IPS DF 19.7 (cell line): ENCODE data around the gene CD2.
"Not testable (repeated sequence)": the region's sequence is repeated elsewhere in the genome, so short reads cannot be mapped to it uniquely, and the experiment has no call there.

Experiments used
- DNase-seq: peaks from one replicate; pipeline ENCODE4 v3.0.0-alpha.2; 2013; ENCODE audit warnings: low read depth, low spot score

Gene CD2

DNA sequence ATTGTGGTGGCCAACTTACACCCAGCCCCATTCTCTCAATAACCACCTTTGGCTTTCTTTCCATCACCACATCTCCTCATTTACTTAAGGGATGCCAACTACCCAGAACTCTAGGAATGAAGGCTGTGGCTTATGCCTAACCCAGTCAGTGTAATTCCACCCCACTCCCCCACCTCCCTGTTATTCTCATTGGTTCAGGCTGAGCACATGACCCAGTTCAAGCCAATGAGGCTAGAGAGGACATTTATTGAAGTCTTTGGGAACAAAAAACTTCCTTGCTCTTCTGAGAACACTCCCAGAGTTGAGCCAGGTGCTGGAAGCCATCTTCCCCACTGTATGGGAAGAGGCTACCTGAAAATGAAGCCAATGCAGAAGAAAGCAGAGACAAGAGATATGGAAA lies 22.8 kb upstream of the CD2 start:
- no peak for DNase-seq

DNA sequence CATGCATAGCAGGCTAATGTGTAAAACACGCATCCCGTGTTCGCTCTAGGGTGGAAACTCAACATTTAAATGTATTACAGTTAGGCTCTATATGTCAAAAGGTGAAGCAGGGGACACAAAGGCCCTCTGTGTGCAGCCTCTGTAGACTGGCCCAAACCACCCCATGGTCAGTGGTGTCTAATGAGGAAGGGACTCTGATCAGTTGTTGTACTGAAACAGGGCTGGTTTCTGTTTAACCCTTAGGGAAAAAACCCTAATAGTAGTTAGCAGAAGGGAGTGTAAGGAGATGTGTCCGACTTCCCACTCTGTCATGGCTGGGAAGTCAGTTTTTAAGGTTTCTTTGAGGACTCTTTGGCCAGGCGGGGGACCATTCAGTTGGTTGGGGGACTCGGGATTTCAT lies 21.5 kb upstream of the CD2 start:
- DNase-seq: no peak

GRCh38 chr1:116733476-116734365 lies 20.5 kb upstream of the CD2 start:
- no peak for DNase-seq

- DNase-seq: no peak
Observed at GRCh38 chr1:116735246-116735645, 19.0 kb upstream of the CD2 start.

DNA sequence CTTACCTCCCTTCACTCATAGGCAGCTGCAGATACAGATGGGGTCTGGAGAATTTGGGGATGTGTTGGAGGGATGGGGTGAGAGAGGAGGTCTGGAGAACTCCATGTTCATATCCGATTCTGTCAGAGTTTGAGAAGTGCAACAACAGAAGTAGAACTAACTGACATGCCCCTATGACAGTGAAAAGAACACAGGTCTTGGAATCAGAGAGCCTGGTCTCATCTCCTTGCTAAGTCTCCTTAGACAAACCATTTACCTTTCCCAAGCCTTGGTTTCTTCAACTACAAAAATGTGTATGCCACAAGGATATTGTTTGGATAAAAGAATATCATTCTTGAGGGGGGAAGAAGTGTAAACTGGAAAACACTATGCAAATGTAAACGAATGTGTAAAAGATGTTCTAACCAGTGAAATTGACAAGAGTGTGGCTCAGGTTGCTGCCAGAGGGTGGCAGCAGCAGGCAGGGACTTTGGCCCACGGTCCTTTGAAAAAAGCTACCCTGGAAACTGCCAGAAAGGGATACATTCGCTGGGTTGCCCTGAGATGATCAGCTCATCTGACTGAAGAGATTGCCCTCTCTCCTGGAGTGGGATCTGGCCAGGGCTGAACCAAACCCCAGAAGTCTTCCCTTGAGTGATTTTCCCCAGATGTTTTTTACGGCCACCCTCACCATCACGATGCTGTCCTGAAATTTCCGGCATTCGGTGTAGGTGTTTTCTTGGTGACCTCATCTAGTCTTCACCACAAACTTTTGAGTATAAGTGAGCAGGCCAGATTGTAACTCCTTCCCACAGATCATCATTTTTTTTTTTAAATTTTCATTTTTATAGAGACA lies 17.0 kb upstream of the CD2 start:
- no peak for DNase-seq

DNA sequence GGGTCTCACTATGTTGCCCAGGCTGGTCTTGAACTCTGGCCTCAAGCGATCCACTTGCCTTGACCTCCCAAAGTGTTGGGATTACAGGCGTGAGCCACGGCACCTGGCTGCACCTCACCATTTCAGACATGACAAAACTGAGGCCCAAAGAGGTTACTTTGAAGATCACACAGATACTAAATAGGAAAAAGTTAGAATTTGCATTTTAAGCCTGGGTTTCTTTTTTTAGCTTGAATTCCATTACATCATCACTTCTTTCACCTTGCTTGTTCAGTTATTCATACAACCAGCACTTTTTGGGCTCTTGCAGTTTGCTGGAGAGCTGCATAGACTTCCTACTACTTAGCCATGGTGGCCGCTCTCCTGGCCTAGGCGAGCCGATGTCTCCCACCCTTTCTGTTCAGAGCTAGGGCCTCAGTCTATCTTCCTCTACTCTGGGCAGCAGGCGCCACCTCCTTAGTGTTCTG lies 16.3 kb upstream of the CD2 start:
- no peak for DNase-seq

DNA sequence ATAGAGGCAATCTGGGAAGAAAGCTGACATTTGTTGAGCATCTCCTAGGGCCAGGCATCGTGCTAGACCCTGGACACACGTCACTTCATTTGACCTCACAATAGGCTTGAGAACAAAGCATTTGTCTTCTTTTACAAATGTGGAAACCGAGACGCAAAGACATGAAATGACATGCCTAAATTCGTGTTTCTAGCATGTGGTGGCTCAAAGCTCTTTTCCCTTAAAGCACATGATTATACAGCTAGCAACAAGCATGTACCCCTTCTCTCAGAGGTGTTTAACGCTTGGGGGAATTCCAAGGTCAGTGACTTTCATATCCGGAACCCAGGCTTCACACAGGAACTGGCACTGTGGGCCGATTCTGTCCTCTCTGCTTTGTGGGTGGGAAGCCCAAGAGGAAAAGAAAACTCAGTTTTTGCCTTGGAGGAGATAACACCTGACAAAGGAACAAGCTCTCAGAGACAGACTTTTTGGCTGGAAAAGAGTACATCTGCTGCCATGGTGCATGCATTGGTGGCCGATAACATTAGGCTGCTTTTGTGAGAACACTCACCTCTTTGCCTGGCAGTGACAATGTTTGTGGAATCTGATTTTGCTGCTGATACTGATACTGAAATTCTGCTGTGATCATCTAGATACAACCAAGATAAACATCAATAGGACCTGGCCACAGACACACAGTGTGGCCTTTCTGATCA lies 15.4 kb upstream of the CD2 start:
- no peak for DNase-seq

- DNase-seq: no peak
Observed at GRCh38 chr1:116739371-116740012, 14.7 kb upstream of the CD2 start.

- DNase-seq: no peak
Observed at GRCh38 chr1:116740296-116740695, 13.9 kb upstream of the CD2 start.

DNA sequence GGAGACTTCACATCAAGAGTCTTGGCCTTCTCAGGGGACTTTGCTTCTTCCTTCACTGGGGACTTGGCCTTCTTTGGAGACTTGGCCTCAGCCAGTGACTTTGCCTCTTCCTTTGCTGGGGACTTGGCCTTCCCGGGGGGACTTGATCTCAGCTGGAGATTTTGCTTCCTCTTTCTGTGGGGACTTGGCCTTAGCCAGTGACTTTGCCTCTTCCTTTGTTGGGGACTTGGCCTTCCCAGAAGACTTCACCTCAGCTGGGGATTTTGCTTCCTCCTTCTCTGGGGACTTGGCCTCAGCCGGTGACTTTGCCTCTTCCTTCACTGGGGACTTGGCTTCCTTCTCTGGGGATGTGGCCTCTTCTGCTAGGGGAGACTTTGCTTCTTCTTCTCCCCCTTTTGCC lies 13.5 kb upstream of the CD2 start:
- DNase-seq: no peak

DNA sequence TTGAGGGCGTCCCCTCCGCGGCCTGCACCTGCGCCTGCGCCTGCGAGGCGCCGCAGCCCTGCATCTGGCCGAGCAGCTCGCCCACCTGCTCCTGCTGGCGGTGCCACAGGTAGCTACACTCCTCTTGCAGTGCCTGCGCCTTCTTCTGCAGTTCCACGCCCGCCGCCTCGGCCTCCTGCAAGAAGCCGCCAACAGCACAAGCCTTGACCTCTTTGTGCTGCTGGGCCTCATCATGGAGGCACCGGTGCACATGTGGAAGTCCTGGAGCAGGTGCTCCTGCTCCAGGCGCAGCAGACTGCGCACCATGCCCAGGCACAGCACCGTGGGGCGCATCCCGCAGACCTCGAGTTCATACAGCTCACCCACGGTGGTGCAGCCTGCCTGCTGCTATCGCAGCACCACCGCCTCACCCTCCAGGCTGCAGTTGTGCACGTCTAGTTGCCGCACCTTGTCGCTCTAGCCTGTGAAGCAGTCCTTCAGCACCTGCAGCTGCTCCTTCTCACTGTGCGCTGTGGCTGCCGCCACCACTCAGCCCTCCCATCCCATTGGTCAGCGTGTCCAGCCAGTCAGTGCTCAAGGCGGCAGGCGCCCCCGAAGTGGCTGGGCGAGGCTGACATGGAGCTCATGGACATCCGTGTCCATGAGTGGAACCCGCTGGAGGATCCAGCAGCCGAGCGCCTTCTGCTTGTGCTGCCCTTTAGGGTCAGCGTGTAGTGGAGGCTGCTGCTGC lies 12.2 kb upstream of the CD2 start:
- DNase-seq: no peak

- DNase-seq: no peak
Observed at GRCh38 chr1:116743535-116743934, 10.7 kb upstream of the CD2 start.

- no peak for DNase-seq
Observed at GRCh38 chr1:116748272-116748671, 6.0 kb upstream of the CD2 start.

DNA sequence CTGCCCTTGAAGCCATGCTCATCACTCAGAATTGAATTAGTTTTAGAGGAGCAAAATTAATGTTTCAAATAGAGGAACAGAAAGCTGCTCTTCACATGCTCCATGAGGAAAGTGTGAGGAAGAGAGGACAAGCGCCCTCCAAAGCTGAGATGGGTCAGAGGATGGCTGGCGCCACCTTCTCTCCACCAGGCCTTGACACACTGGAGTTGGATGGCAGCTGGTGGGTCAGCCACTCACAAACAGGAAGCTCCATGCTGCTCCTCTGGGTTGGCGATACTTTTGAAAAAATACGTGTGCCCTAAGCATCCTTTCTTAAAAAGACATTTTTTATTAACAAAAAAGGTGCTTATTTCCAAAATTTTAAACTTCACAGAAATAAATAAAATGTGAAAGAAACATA lies 3.1 kb upstream of the CD2 start:
- no peak for DNase-seq

DNA sequence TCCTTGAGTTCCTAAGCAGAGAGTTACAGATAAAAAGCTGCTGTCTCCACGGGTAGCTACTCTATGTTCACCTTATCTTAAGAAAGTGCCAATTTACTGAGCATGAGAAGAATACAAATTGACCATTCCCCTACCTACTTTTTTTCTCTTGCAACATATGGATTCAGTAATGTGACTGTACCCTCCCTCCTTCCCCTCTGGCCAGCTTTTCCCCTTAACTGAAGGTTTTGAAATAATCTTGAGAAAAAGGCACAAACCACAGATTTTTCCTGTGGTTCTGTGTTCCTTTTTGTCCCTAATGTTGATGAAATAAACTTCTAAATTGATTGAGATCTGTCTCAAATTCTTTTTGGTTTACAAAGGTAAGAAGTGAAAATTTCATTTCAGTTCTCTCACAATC lies 2.6 kb upstream of the CD2 start:
- DNase-seq: no peak

DNA sequence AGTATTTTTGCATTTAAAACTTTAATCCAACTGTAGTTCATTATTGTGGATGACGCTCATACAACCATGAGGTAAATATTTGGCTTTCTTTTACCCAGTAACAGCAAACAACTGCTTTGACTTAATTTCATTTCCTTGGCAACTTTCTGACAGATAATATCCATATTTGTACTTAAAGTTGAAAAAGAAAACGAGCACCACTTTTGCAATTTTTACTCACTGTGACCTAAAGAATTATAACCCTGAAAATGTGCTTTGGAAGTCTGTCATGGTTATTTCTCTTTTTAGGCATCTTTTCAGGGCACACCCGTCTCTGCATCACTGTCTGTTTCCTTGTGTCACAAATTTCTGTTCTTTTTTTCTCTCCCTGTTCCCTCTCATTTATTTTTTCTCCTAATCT lies 918 bp upstream of the CD2 start:
- no peak for DNase-seq

DNA sequence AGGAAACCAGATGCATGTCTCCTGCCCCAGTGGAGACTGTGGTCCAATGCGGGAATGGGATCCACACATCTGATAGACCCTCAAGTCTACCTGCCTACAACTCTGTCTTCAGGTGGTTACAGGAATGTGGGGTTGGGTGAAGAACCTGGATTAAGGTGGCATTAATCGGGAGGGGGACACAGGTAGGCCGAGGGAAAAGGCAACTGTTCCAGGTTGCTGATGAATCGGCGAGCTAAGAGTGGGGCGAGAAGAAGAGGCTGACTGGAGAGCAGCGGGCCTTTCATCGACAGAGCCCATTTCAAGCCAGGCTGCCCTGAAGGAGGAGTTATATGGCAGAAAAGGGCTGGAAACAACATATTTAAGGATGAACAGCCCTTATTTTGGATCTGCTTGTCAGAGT lies 836 bp downstream of the CD2 start:
- DNase-seq: no peak

DNA sequence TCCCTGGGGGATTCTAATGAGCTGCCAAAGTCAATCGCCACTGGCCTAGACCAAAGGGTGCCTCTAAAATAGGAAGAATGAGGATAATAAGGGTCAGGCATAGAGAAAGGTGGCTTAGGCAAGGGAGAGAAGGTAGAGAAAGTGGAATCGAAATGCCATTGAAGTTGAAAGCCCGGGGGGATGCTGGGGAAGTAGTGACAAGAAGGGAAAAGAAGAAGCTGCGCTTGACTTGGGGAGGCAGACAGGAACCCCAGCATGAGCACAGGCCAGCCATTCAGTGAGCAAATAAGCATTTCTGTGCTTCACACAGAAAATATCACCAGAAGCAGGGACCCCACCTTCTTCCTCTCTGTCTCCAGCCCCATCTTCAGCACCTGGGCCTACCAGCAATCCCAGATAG lies 1.5 kb downstream of the CD2 start:
- no peak for DNase-seq

DNA sequence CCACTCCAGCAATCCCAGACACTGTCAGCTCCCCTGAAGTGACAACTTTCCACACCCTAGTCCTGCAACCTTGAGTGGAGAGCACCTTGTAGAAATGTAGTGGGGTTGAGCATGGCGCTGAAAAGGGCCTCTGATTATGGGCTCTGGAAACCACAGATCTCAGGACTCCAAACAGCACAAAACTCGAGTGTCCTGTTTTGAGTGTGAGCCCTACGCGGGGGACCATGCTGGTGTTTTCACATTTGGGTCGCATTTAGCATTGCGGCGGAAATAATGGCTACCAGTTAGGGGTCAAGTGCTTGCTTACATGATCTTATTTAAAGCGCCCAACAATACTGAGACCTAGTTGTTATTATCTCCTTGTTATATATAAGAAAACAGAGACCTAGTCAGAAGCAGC lies 1.9 kb downstream of the CD2 start:
- not testable (repeated sequence) for DNase-seq

GRCh38 chr1:116758456-116758815 lies 4.2 kb downstream of the CD2 start:
- DNase-seq: not testable (repeated sequence)

DNA sequence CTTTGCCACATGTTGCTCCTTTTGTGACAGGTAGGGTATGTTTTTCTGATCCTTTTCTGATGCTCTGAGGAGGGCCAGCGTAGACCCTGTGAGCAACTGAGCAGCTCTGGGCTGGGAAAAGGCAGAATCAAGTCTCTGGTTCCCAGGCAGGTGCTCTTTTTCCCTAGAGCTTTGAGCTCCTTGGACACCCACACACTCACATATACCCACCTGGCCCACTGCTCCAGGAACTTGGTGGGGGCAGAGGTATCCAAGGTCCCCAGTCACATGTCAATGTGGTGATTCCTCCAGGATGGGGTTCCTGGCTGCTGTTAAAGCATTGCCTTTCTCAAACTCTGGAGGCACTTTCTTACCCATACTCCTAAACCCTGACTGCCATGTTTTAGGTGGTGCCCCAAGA lies 5.4 kb downstream of the CD2 start:
- no peak for DNase-seq
